H1 (cell line): Measurements from ENCODE around the gene RPUSD3. TPM values are rescaled to one million over a fixed set of nuclear protein-coding genes. Genes with fewer than 3 reads are reported as not detected.

Experiments used
- CTCF ChIA-PET: fragments of 300-600 bp; sonication (Branson Sonifier 250); formaldehyde crosslinking; loops from one replicate; lab custom pipeline; 2021; ENCODE audit not compliant: partially characterized antibody; lab: Charles Lee
- POLR2A ChIA-PET: fragments of 300-600 bp; sonication (Branson Sonifier 250); formaldehyde crosslinking; loops from one replicate; lab custom pipeline; 2021; ENCODE audit warnings: inconsistent platforms; ENCODE audit not compliant: partially characterized antibody; lab: Charles Lee
- DNase-seq, 2 experiments: peaks; one replicate each; pipeline versions ENCODE4 v3.0.0 to v3.0.0-alpha.2; 2010 to 2022; ENCODE audit warnings: low spot score in 2 of 2, low read depth in 1 of 2, mixed read lengths in 1 of 2
- FAIRE-seq: peaks from 2 replicates; lab custom pipeline; 2011; peaks lifted over from hg19 to GRCh38; lab: Jason Lieb, UNC
- H2AFZ ChIP-seq: 2 replicates; pipeline ENCODE4 v1.8.1; 2012; ENCODE audit warnings: low read length, inconsistent platforms
- H2AK5ac ChIP-seq: 2 replicates; pipeline ENCODE4 v1.6.1; 2013; ENCODE audit warnings: low read depth, low read length
- H2BK120ac ChIP-seq: replicated peaks from 2 replicates; pipeline ENCODE3; 2013; ENCODE audit warnings: low read depth, low read length, inconsistent platforms
- H2BK12ac ChIP-seq: 2 replicates; pipeline ENCODE4 v1.6.1; 2013; ENCODE audit warnings: low read depth, low read length
- H2BK15ac ChIP-seq: 2 replicates; pipeline ENCODE4 v1.6.1; 2013; ENCODE audit warnings: low read length
- H2BK20ac ChIP-seq: 2 replicates; pipeline ENCODE4 v1.6.1; 2013; ENCODE audit warnings: low read length
- H2BK5ac ChIP-seq: 2 replicates; pipeline ENCODE4 v1.6.1; 2013; ENCODE audit warnings: low read depth, low read length
- H3K14ac ChIP-seq: 2 replicates; pipeline ENCODE4 v1.6.1; 2013; ENCODE audit warnings: inconsistent platforms; ENCODE audit not compliant: insufficient read length
- H3K18ac ChIP-seq: 2 replicates; pipeline ENCODE4 v1.6.1; 2013; ENCODE audit warnings: low read length; ENCODE audit errors: extremely low read depth
- H3K23ac ChIP-seq: 2 replicates; pipeline ENCODE4 v1.6.1; 2013; ENCODE audit warnings: inconsistent platforms; ENCODE audit not compliant: insufficient read length
- H3K23me2 ChIP-seq: 2 replicates; pipeline ENCODE4 v1.6.1; 2013; ENCODE audit warnings: low read depth, low read length
- H3K27ac ChIP-seq: 2 replicates; pipeline ENCODE4 v1.6.1; 2011; ENCODE audit warnings: low read depth, low read length, inconsistent platforms
- H3K27me3 ChIP-seq, 4 experiments: replicated peaks in 1 of 4; 1 replicate in 1 of 4; 2 replicates in 3 of 4; pipeline versions ENCODE4 v1.6.1 to v1.8.1; 2011 to 2013; ENCODE audit warnings: low read length in 3 of 4, mild to moderate bottlenecking in 3 of 4, inconsistent platforms in 2 of 4, mixed read lengths in 2 of 4, moderate library complexity in 1 of 4; ENCODE audit not compliant: control insufficient read depth in 3 of 4, insufficient read depth in 3 of 4; ENCODE audit errors: extremely low read depth in 1 of 4
- H3K36me3 ChIP-seq, 4 experiments: 2 replicates each; pipeline versions ENCODE4 v1.6.1 to v1.8.1; 2011 to 2013; ENCODE audit warnings: mild to moderate bottlenecking in 4 of 4, low read length in 3 of 4, moderate library complexity in 2 of 4, control low read depth in 1 of 4, inconsistent platforms in 1 of 4; ENCODE audit not compliant: insufficient read depth in 4 of 4, control insufficient read depth in 2 of 4
- H3K4ac ChIP-seq: replicated peaks from 2 replicates; pipeline ENCODE3; 2013; ENCODE audit warnings: low read length, low read depth, mixed read lengths, inconsistent platforms; ENCODE audit not compliant: insufficient read length
- H3K4me1 ChIP-seq, 4 experiments: replicated peaks in 1 of 4; 1 replicate in 1 of 4; 2 replicates in 3 of 4; pipeline versions ENCODE4 v1.6.1 to v1.8.1; 2011 to 2013; ENCODE audit warnings: low read length in 3 of 4, inconsistent platforms in 2 of 4, mixed read lengths in 1 of 4; ENCODE audit not compliant: insufficient read depth in 4 of 4, control insufficient read depth in 3 of 4
- H3K4me2 ChIP-seq, 2 experiments: 2 replicates each; pipeline versions ENCODE4 v1.6.1 to v1.8.1; 2011 to 2013; ENCODE audit warnings: low read depth in 2 of 2, low read length in 2 of 2, control low read depth in 1 of 2, inconsistent platforms in 1 of 2, mild to moderate bottlenecking in 1 of 2; ENCODE audit not compliant: insufficient read depth in 1 of 2
- H3K4me3 ChIP-seq, 4 experiments: fragments of 200-600, 300-600 bp in 1 of 4; sonication (generic), shearing (Covaris generic), sonication (Bioruptor Twin) in 1 of 4; 2 replicates each; pipeline versions ENCODE4 v1.5.1 to v1.8.1; 2011 to 2016; ENCODE audit warnings: low read length in 4 of 4, low read depth in 3 of 4, control low read depth in 2 of 4, inconsistent platforms in 2 of 4, mild to moderate bottlenecking in 2 of 4, mixed read lengths in 1 of 4, moderate library complexity in 1 of 4; ENCODE audit not compliant: insufficient read depth in 2 of 4; ENCODE audit errors: extremely low read depth in 1 of 4
- H3K56ac ChIP-seq: replicated peaks from 2 replicates; pipeline ENCODE3; 2013; ENCODE audit warnings: low read depth, mild to moderate bottlenecking, mixed read lengths, low read length, inconsistent platforms; ENCODE audit not compliant: insufficient read length
- H3K79me1 ChIP-seq: 2 replicates; pipeline ENCODE4 v1.6.1; 2013; ENCODE audit warnings: low read depth, low read length, control low read depth
- H3K79me2 ChIP-seq, 2 experiments: 2 replicates each; pipeline versions ENCODE4 v1.6.1 to v1.8.1; 2012 to 2013; ENCODE audit warnings: low read length in 2 of 2, mild to moderate bottlenecking in 2 of 2, inconsistent platforms in 1 of 2; ENCODE audit not compliant: insufficient read depth in 2 of 2, control insufficient read depth in 1 of 2
- H3K9ac ChIP-seq, 4 experiments: replicated peaks in 1 of 4; 1 replicate in 1 of 4; 2 replicates in 3 of 4; pipeline versions ENCODE4 v1.6.1 to v1.8.1; 2011 to 2013; ENCODE audit warnings: low read depth in 3 of 4, low read length in 3 of 4, control low read depth in 2 of 4, mild to moderate bottlenecking in 2 of 4, moderate library complexity in 2 of 4, inconsistent platforms in 1 of 4; ENCODE audit errors: extremely low read depth in 1 of 4
- H3K9me3 ChIP-seq, 2 experiments: 2 replicates each; pipeline versions ENCODE4 v1.6.1 to v1.8.1; 2012 to 2013; ENCODE audit warnings: mild to moderate bottlenecking in 2 of 2, moderate library complexity in 2 of 2, control low read depth in 1 of 2, inconsistent platforms in 1 of 2, low read depth in 1 of 2, low read length in 1 of 2, mixed read lengths in 1 of 2; ENCODE audit not compliant: insufficient read depth in 2 of 2
- H4K20me1 ChIP-seq, 2 experiments: replicated peaks in 1 of 2; 2 replicates each; pipeline versions ENCODE3 to v1.8.1; 2011 to 2013; ENCODE audit warnings: inconsistent platforms in 2 of 2, low read length in 2 of 2, mild to moderate bottlenecking in 1 of 2; ENCODE audit not compliant: insufficient read depth in 2 of 2, control insufficient read depth in 1 of 2
- H4K5ac ChIP-seq: 2 replicates; pipeline ENCODE4 v1.6.1; 2013; ENCODE audit warnings: low read length, low read depth, mixed read lengths, inconsistent platforms; ENCODE audit not compliant: insufficient read length
- H4K8ac ChIP-seq: 2 replicates; pipeline ENCODE4 v1.8.0; 2013; ENCODE audit warnings: mild to moderate bottlenecking, moderate library complexity, low read length, inconsistent platforms; ENCODE audit not compliant: insufficient read depth; ENCODE audit errors: extremely low read depth
- H4K91ac ChIP-seq: replicated peaks from 2 replicates; pipeline ENCODE3; 2013; ENCODE audit warnings: low read length, mixed read lengths, inconsistent platforms; ENCODE audit not compliant: insufficient read length
- BRCA1 ChIP-seq: IDR thresholded peaks from 2 replicates; pipeline ENCODE4 v1.6.1; 2012; ENCODE audit warnings: low read depth, low read length, improper control_type of control experiment
- CHD2 ChIP-seq: IDR thresholded peaks from 2 replicates; pipeline ENCODE4 v1.6.1; 2012; ENCODE audit warnings: low read length, improper control_type of control experiment
- PHF8 ChIP-seq: fragments of 200-600 bp; sonication (generic); conservative IDR thresholded peaks from 2 replicates; pipeline ENCODE4 v1.7.1; 2012; ENCODE audit warnings: low read depth, mild to moderate bottlenecking, inconsistent platforms, low read length, moderate library complexity
- RNF2 ChIP-seq: fragments of 200-900, 300-1000 bp; sonication (generic); IDR thresholded peaks from 2 replicates; pipeline ENCODE4 v1.7.1; 2016; ENCODE audit warnings: borderline replicate concordance, low read depth, mild to moderate bottlenecking, antibody characterized with exemption, low read length; ENCODE audit not compliant: poor library complexity, severe bottlenecking; ENCODE audit errors: missing control alignments
- SP4 ChIP-seq: IDR thresholded peaks from 2 replicates; pipeline ENCODE4 v1.6.1; 2012; ENCODE audit warnings: low read length, inconsistent platforms
- SUZ12 ChIP-seq: fragments of 200-600 bp; sonication (generic); IDR thresholded peaks from 2 replicates; pipeline ENCODE4 v1.6.1; 2012; ENCODE audit warnings: mild to moderate bottlenecking, inconsistent platforms, low read length, moderate library complexity, mixed read lengths
- WGBS, 2 experiments: shearing (Covaris generic) in 1 of 2; methylation state at CpG; one replicate each; pipeline versions ENCODE4 v1.1.6 to v1.1.7; 2013 to 2015; ENCODE audit warnings: low lambda C conversion rate in 2 of 2, mixed read lengths in 2 of 2, inconsistent platforms in 1 of 2, low coverage in 1 of 2, missing lambda C conversion rate in 1 of 2; ENCODE audit not compliant: insufficient replicate concordance in 2 of 2, insufficient coverage in 1 of 2, insufficient read length in 1 of 2; ENCODE audit errors: extremely low coverage in 1 of 2, missing lambda C conversion rate in 1 of 2; 5-methylcytosine and 5-hydroxymethylcytosine counted together
- long read RNA-seq, 2 experiments: library from RNA in 1 of 2; library from capped mRNA in 1 of 2; stranded (forward); transcript quantifications; one replicate each; pipeline ENCODE4 v2.0.0, GENCODE V29; 2021; ENCODE audit warnings: inconsistent platforms in 1 of 2
- polyA minus RNA-seq, 3 experiments: library from RNA; depleted of rRNA, polyadenylated mRNA; stranded (reverse); fragments of >200 nt; gene quantifications; 1 replicate in 2 of 3; 2 replicates in 1 of 3; pipeline ENCODE4 v1.2.3, GENCODE V29; 2011
- polyA plus RNA-seq, 7 experiments: library from polyadenylated mRNA; depleted of rRNA in 3 of 7; stranded (reverse) in 5 of 7; unstranded in 2 of 7; fragments of >200 nt in 5 of 7; fragments of 200-250 nt in 2 of 7; gene quantifications; 1 replicate in 5 of 7; 2 replicates in 1 of 7; 4 replicates in 1 of 7; pipeline versions ENCODE4 v1.2.1 to v1.2.3, GENCODE V29; 2011 to 2013; ENCODE audit warnings: missing spikeins in 2 of 7, mixed read lengths in 2 of 7
- total RNA-seq: library from RNA; stranded (reverse); fragmentation: NEBNext Ultra II Directional; extraction: Animal tissue kit (Norgen Biotek cat#: 25700); gene quantifications from 2 replicates; pipeline ENCODE4 v1.2.1, GENCODE V29; 2021

The RPUSD3 gene, protein sequence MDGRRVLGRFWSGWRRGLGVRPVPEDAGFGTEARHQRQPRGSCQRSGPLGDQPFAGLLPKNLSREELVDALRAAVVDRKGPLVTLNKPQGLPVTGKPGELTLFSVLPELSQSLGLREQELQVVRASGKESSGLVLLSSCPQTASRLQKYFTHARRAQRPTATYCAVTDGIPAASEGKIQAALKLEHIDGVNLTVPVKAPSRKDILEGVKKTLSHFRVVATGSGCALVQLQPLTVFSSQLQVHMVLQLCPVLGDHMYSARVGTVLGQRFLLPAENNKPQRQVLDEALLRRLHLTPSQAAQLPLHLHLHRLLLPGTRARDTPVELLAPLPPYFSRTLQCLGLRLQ
- total RNA-seq, result 63.8 and 68.4 TPM in 2 replicates
- 154 and 164 TPM in 2 replicates for polyA plus RNA-seq (2011; rRNA removed)
- 89.4 TPM for polyA plus RNA-seq (2011; cell fraction: cytosol; rRNA removed)
- polyA plus RNA-seq (2011; cell fraction: nucleus; rRNA removed), result 98.6 TPM
- 57.2 to 70.9 TPM (median 68.0 TPM) in 4 replicates for polyA plus RNA-seq (2012, experiment 1 of 2)
- polyA plus RNA-seq (2012, experiment 2 of 2), result 81.1 TPM
- polyA plus RNA-seq (2013, experiment 1 of 2), result 69.8 TPM
- polyA plus RNA-seq (2013, experiment 2 of 2), result 66.2 TPM
- polyA minus RNA-seq (2011; rRNA and poly(A)+ RNA removed), result 49.1 and 51.8 TPM in 2 replicates
- 26.6 TPM for polyA minus RNA-seq (2011; cell fraction: cytosol; rRNA and poly(A)+ RNA removed)
- polyA minus RNA-seq (2011; cell fraction: nucleus; rRNA and poly(A)+ RNA removed), result 28.0 TPM
- long read RNA-seq, experiment 1, transcript RPUSD3-201 (9 exons, 1,225 nt), result major isoform, 24 of 89 reads
- long read RNA-seq, experiment 1, partial matches to known transcripts, result 25 of 89 reads
- long read RNA-seq, experiment 1, other reads (novel, unspliced or antisense), result 30 of 89 reads
- long read RNA-seq, experiment 2, partial matches to known transcripts, result 3 of 15 reads
- long read RNA-seq, experiment 2, other reads (novel, unspliced or antisense), result 7 of 15 reads

DNA sequence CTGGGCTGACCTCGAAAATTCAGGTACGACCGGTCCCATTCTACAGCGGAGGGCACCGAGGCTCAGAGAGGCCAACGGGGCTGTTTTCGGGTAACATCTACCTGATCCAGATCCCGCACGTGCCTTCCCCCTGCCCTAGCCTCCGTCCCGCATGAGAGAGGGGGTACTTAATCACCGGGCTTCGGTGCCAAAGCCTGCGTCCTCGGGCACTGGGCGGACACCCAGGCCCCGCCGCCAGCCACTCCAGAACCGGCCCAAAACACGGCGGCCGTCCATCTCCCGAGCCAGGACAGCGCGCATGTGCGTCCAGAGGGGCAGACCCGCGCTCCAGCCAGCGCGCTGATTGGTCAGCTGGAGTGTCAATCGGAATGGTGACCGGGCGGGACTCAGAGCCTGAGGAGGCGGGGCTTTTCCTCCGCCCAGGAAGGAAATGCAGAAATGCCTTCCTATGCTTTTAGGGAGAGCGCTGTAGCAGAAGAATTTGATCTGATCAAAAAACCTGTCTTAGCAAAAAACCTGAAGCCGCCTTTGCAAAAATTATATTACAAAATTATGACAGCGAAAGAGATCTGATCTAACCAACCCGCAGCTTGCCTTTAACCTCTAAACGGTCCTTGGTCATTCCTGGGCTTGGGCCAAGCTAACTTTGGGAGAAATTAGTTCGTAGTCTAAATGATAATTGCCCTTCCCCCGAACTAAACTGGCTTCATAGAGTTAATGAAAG lies at the start of gene RPUSD3:
Gene RPUSD3 (minus strand): TSS at position 294 of the 724 bp plus-strand sequence. CDS start 18 bp downstream, at position 276.
- H4K5ac ChIP-seq, result peak within 1 kb of the TSS; percentile 89
- H2BK5ac ChIP-seq, result peak within 1 kb of the TSS; percentile 84
- H3K18ac ChIP-seq, result peak within 1 kb of the TSS; percentile 96
- H3K9me3 ChIP-seq, result no peaks in the 10 kb centered on the region
- no peaks in the 10 kb centered on the region for H3K79me1 ChIP-seq
- peaks cover 0 to 25% (median 15%) of the 10 kb centered on the region in 4 experiments; a peak in 6 of 8 replicates for H3K36me3 ChIP-seq
- FAIRE-seq (no peak), DNase-seq (peak; percentile 93 to 100)
- H4K20me1 ChIP-seq, result peaks cover 0 to 4% of the 10 kb centered on the region in 2 experiments
- no peak within 1 kb of the TSS for H3K23ac ChIP-seq
- H2BK12ac ChIP-seq, result 0 out of 2 replicates have a peak within 1 kb of the TSS, but pooled peaks have one; percentile 71
- no peaks in the 10 kb centered on the region for H3K27me3 ChIP-seq
- peak within 1 kb of the TSS; percentile 73 to 90 (median 78) for H3K4me3 ChIP-seq
- H3K4me2 ChIP-seq, result peak within 1 kb of the TSS; percentile 82 to 87
- H3K9ac ChIP-seq, result peak within 1 kb of the TSS; percentile 63 to 71 (median 68)
- H3K4me1 ChIP-seq, result peaks cover 0 to 6% (median under 1%) of the 10 kb centered on the region in 4 experiments; a peak in 2 of 7 replicates
- ChIA-PET POLR2A (interaction anchor here (0.7 to 2.8 kb wide), 12 partner anchors 14 to 108 kb away, joined by 3 to 10 read pairs (median 4); partner anchors contain the start of genes CRELD1 and PRRT3), CTCF (interaction anchor here (0.7 to 2.1 kb wide), 6 partner anchors 14 to 1070 kb away, joined by 3 to 9 read pairs (median 3); partner anchors contain the start of gene CRELD1)
- H2BK15ac ChIP-seq, result peak within 1 kb of the TSS; percentile 55; the same call in 1 of the 2 replicates
- H3K56ac ChIP-seq, result peak within 1 kb of the TSS; percentile 66
- no peak within 1 kb of the TSS for H3K14ac ChIP-seq
- peak within 1 kb of the TSS; percentile 72; the same call in 1 of the 2 replicates for H2BK20ac ChIP-seq
- H2BK120ac ChIP-seq, result no peak within 1 kb of the TSS
- H4K91ac ChIP-seq, result peak within 1 kb of the TSS; percentile 18
- peak within 1 kb of the TSS; percentile 60 for H2AFZ ChIP-seq
- peak within 1 kb of the TSS; percentile 94 for H4K8ac ChIP-seq
- H3K79me2 ChIP-seq, result no peaks in the 10 kb centered on the region
- H3K27ac ChIP-seq, result peak within 1 kb of the TSS; percentile 62; the same call in 1 of the 2 replicates
- 3% methylated on average over 42 of the region's 42 CpGs; no CpG with 5 or more reads in 1 of the 2 experiments for WGBS, 2 experiments
- peaks cover 7% of the 10 kb centered on the region for H3K23me2 ChIP-seq
- peak within 1 kb of the TSS; percentile 94 for H3K4ac ChIP-seq
- 0 out of 2 replicates have a peak within 1 kb of the TSS, but pooled peaks have one; percentile 39 for H2AK5ac ChIP-seq
- TF ChIP-seq RNF2, result no peak
- no peak for TF ChIP-seq BRCA1
- peak; percentile 89 for TF ChIP-seq CHD2
- TF ChIP-seq SP4, result 0 out of 2 replicates have a peak, but pooled peaks have one; percentile 66
- TF ChIP-seq SUZ12, result no peak
- peak; percentile 73 for TF ChIP-seq PHF8
